H1 (cell line): ENCODE results near the gene CELF4. TPM values are rescaled to one million over a fixed set of nuclear protein-coding genes. Genes with fewer than 3 reads are reported as not detected.

Experiments used
- CTCF ChIA-PET: fragments of 300-600 bp; sonication (Branson Sonifier 250); formaldehyde crosslinking; loops from one replicate; lab custom pipeline; 2021; ENCODE audit not compliant: partially characterized antibody; lab: Charles Lee
- POLR2A ChIA-PET: fragments of 300-600 bp; sonication (Branson Sonifier 250); formaldehyde crosslinking; loops from one replicate; lab custom pipeline; 2021; ENCODE audit warnings: inconsistent platforms; ENCODE audit not compliant: partially characterized antibody; lab: Charles Lee
- DNase-seq, 2 experiments: peaks; one replicate each; pipeline versions ENCODE4 v3.0.0 to v3.0.0-alpha.2; 2010 to 2022; ENCODE audit warnings: low spot score in 2 of 2, low read depth in 1 of 2, mixed read lengths in 1 of 2
- FAIRE-seq: peaks from 2 replicates; lab custom pipeline; 2011; peaks lifted over from hg19 to GRCh38; lab: Jason Lieb, UNC
- H2AFZ ChIP-seq: 2 replicates; pipeline ENCODE4 v1.8.1; 2012; ENCODE audit warnings: low read length, inconsistent platforms
- H2AK5ac ChIP-seq: 2 replicates; pipeline ENCODE4 v1.6.1; 2013; ENCODE audit warnings: low read depth, low read length
- H2BK120ac ChIP-seq: replicated peaks from 2 replicates; pipeline ENCODE3; 2013; ENCODE audit warnings: low read depth, low read length, inconsistent platforms
- H2BK12ac ChIP-seq: 2 replicates; pipeline ENCODE4 v1.6.1; 2013; ENCODE audit warnings: low read depth, low read length
- H2BK15ac ChIP-seq: 2 replicates; pipeline ENCODE4 v1.6.1; 2013; ENCODE audit warnings: low read length
- H2BK20ac ChIP-seq: 2 replicates; pipeline ENCODE4 v1.6.1; 2013; ENCODE audit warnings: low read length
- H2BK5ac ChIP-seq: 2 replicates; pipeline ENCODE4 v1.6.1; 2013; ENCODE audit warnings: low read depth, low read length
- H3K14ac ChIP-seq: 2 replicates; pipeline ENCODE4 v1.6.1; 2013; ENCODE audit warnings: inconsistent platforms; ENCODE audit not compliant: insufficient read length
- H3K18ac ChIP-seq: 2 replicates; pipeline ENCODE4 v1.6.1; 2013; ENCODE audit warnings: low read length; ENCODE audit errors: extremely low read depth
- H3K23ac ChIP-seq: 2 replicates; pipeline ENCODE4 v1.6.1; 2013; ENCODE audit warnings: inconsistent platforms; ENCODE audit not compliant: insufficient read length
- H3K23me2 ChIP-seq: 2 replicates; pipeline ENCODE4 v1.6.1; 2013; ENCODE audit warnings: low read depth, low read length
- H3K27ac ChIP-seq: 2 replicates; pipeline ENCODE4 v1.6.1; 2011; ENCODE audit warnings: low read depth, low read length, inconsistent platforms
- H3K27me3 ChIP-seq, 4 experiments: replicated peaks in 1 of 4; 1 replicate in 1 of 4; 2 replicates in 3 of 4; pipeline versions ENCODE4 v1.6.1 to v1.8.1; 2011 to 2013; ENCODE audit warnings: low read length in 3 of 4, mild to moderate bottlenecking in 3 of 4, inconsistent platforms in 2 of 4, mixed read lengths in 2 of 4, moderate library complexity in 1 of 4; ENCODE audit not compliant: control insufficient read depth in 3 of 4, insufficient read depth in 3 of 4; ENCODE audit errors: extremely low read depth in 1 of 4
- H3K36me3 ChIP-seq, 4 experiments: 2 replicates each; pipeline versions ENCODE4 v1.6.1 to v1.8.1; 2011 to 2013; ENCODE audit warnings: mild to moderate bottlenecking in 4 of 4, low read length in 3 of 4, moderate library complexity in 2 of 4, control low read depth in 1 of 4, inconsistent platforms in 1 of 4; ENCODE audit not compliant: insufficient read depth in 4 of 4, control insufficient read depth in 2 of 4
- H3K4ac ChIP-seq: replicated peaks from 2 replicates; pipeline ENCODE3; 2013; ENCODE audit warnings: low read length, low read depth, mixed read lengths, inconsistent platforms; ENCODE audit not compliant: insufficient read length
- H3K4me1 ChIP-seq, 4 experiments: replicated peaks in 1 of 4; 1 replicate in 1 of 4; 2 replicates in 3 of 4; pipeline versions ENCODE4 v1.6.1 to v1.8.1; 2011 to 2013; ENCODE audit warnings: low read length in 3 of 4, inconsistent platforms in 2 of 4, mixed read lengths in 1 of 4; ENCODE audit not compliant: insufficient read depth in 4 of 4, control insufficient read depth in 3 of 4
- H3K4me2 ChIP-seq, 2 experiments: 2 replicates each; pipeline versions ENCODE4 v1.6.1 to v1.8.1; 2011 to 2013; ENCODE audit warnings: low read depth in 2 of 2, low read length in 2 of 2, control low read depth in 1 of 2, inconsistent platforms in 1 of 2, mild to moderate bottlenecking in 1 of 2; ENCODE audit not compliant: insufficient read depth in 1 of 2
- H3K4me3 ChIP-seq, 4 experiments: fragments of 200-600, 300-600 bp in 1 of 4; sonication (generic), shearing (Covaris generic), sonication (Bioruptor Twin) in 1 of 4; 2 replicates each; pipeline versions ENCODE4 v1.5.1 to v1.8.1; 2011 to 2016; ENCODE audit warnings: low read length in 4 of 4, low read depth in 3 of 4, control low read depth in 2 of 4, inconsistent platforms in 2 of 4, mild to moderate bottlenecking in 2 of 4, mixed read lengths in 1 of 4, moderate library complexity in 1 of 4; ENCODE audit not compliant: insufficient read depth in 2 of 4; ENCODE audit errors: extremely low read depth in 1 of 4
- H3K56ac ChIP-seq: replicated peaks from 2 replicates; pipeline ENCODE3; 2013; ENCODE audit warnings: low read depth, mild to moderate bottlenecking, mixed read lengths, low read length, inconsistent platforms; ENCODE audit not compliant: insufficient read length
- H3K79me1 ChIP-seq: 2 replicates; pipeline ENCODE4 v1.6.1; 2013; ENCODE audit warnings: low read depth, low read length, control low read depth
- H3K79me2 ChIP-seq, 2 experiments: 2 replicates each; pipeline versions ENCODE4 v1.6.1 to v1.8.1; 2012 to 2013; ENCODE audit warnings: low read length in 2 of 2, mild to moderate bottlenecking in 2 of 2, inconsistent platforms in 1 of 2; ENCODE audit not compliant: insufficient read depth in 2 of 2, control insufficient read depth in 1 of 2
- H3K9ac ChIP-seq, 4 experiments: replicated peaks in 1 of 4; 1 replicate in 1 of 4; 2 replicates in 3 of 4; pipeline versions ENCODE4 v1.6.1 to v1.8.1; 2011 to 2013; ENCODE audit warnings: low read depth in 3 of 4, low read length in 3 of 4, control low read depth in 2 of 4, mild to moderate bottlenecking in 2 of 4, moderate library complexity in 2 of 4, inconsistent platforms in 1 of 4; ENCODE audit errors: extremely low read depth in 1 of 4
- H3K9me3 ChIP-seq, 2 experiments: 2 replicates each; pipeline versions ENCODE4 v1.6.1 to v1.8.1; 2012 to 2013; ENCODE audit warnings: mild to moderate bottlenecking in 2 of 2, moderate library complexity in 2 of 2, control low read depth in 1 of 2, inconsistent platforms in 1 of 2, low read depth in 1 of 2, low read length in 1 of 2, mixed read lengths in 1 of 2; ENCODE audit not compliant: insufficient read depth in 2 of 2
- H4K20me1 ChIP-seq, 2 experiments: replicated peaks in 1 of 2; 2 replicates each; pipeline versions ENCODE3 to v1.8.1; 2011 to 2013; ENCODE audit warnings: inconsistent platforms in 2 of 2, low read length in 2 of 2, mild to moderate bottlenecking in 1 of 2; ENCODE audit not compliant: insufficient read depth in 2 of 2, control insufficient read depth in 1 of 2
- H4K5ac ChIP-seq: 2 replicates; pipeline ENCODE4 v1.6.1; 2013; ENCODE audit warnings: low read length, low read depth, mixed read lengths, inconsistent platforms; ENCODE audit not compliant: insufficient read length
- H4K8ac ChIP-seq: 2 replicates; pipeline ENCODE4 v1.8.0; 2013; ENCODE audit warnings: mild to moderate bottlenecking, moderate library complexity, low read length, inconsistent platforms; ENCODE audit not compliant: insufficient read depth; ENCODE audit errors: extremely low read depth
- H4K91ac ChIP-seq: replicated peaks from 2 replicates; pipeline ENCODE3; 2013; ENCODE audit warnings: low read length, mixed read lengths, inconsistent platforms; ENCODE audit not compliant: insufficient read length
- BACH1 ChIP-seq: IDR thresholded peaks from 2 replicates; pipeline ENCODE4 v1.6.1; 2012; ENCODE audit warnings: low read length, improper control_type of control experiment
- BCL11A ChIP-seq, 2 experiments: IDR thresholded peaks; one replicate each; pipeline ENCODE4 v1.6.1; 2011; ENCODE audit warnings: low read depth in 2 of 2, low read length in 2 of 2, mild to moderate bottlenecking in 2 of 2
- CBX8 ChIP-seq: fragments of 300-800, 300-1000 bp; sonication (generic); IDR thresholded peaks from 2 replicates; pipeline ENCODE4 v1.7.1; 2016; ENCODE audit warnings: low read depth, low read length, borderline replicate concordance
- CEBPB ChIP-seq: IDR thresholded peaks from 2 replicates; pipeline ENCODE4 v1.6.1; 2012; ENCODE audit warnings: low read depth, low read length
- CHD1 ChIP-seq: IDR thresholded peaks from 2 replicates; pipeline ENCODE4 v1.6.1; 2012; ENCODE audit warnings: low read depth, low read length, improper control_type of control experiment
- CTBP2 ChIP-seq: IDR thresholded peaks from 2 replicates; pipeline ENCODE4 v1.7.0; 2011; ENCODE audit warnings: borderline replicate concordance, mild to moderate bottlenecking, moderate library complexity, mixed read lengths, low read length; ENCODE audit not compliant: insufficient read depth, insufficient read length
- EZH2 ChIP-seq: fragments of 200-600 bp; sonication (generic); IDR thresholded peaks from 2 replicates; pipeline ENCODE4 v1.7.1; 2012; ENCODE audit warnings: low read depth, mild to moderate bottlenecking, moderate library complexity, low read length, inconsistent platforms; ENCODE audit not compliant: severe bottlenecking
- FOSL1 ChIP-seq: IDR thresholded peaks from 2 replicates; pipeline ENCODE4 v1.6.1; 2011; ENCODE audit warnings: mild to moderate bottlenecking, low read depth, low read length, moderate library complexity; ENCODE audit not compliant: insufficient read depth
- JUN ChIP-seq: IDR thresholded peaks from 2 replicates; pipeline ENCODE4 v1.6.1; 2011; ENCODE audit warnings: low read depth, mild to moderate bottlenecking, improper control_type of control experiment, low read length
- JUND ChIP-seq: IDR thresholded peaks from 2 replicates; pipeline ENCODE4 v1.6.1; 2011; ENCODE audit warnings: mild to moderate bottlenecking, improper control_type of control experiment, low read length
- PHF8 ChIP-seq: fragments of 200-600 bp; sonication (generic); conservative IDR thresholded peaks from 2 replicates; pipeline ENCODE4 v1.7.1; 2012; ENCODE audit warnings: low read depth, mild to moderate bottlenecking, inconsistent platforms, low read length, moderate library complexity
- SP1 ChIP-seq: IDR thresholded peaks from 2 replicates; pipeline ENCODE4 v1.6.1; 2011; ENCODE audit warnings: low read depth, low read length
- SRF ChIP-seq: IDR thresholded peaks from 2 replicates; pipeline ENCODE4 v1.6.1; 2011; ENCODE audit warnings: mild to moderate bottlenecking, low read depth, low read length, moderate library complexity
- TBP ChIP-seq: IDR thresholded peaks from 2 replicates; pipeline ENCODE4 v1.6.1; 2011; ENCODE audit warnings: low read depth, low read length, improper control_type of control experiment
- ZNF274 ChIP-seq: IDR thresholded peaks from 2 replicates; pipeline ENCODE4 v1.7.0; 2012; ENCODE audit warnings: low read length, borderline replicate concordance; ENCODE audit errors: extremely low read depth
- WGBS, 2 experiments: shearing (Covaris generic) in 1 of 2; methylation state at CpG; one replicate each; pipeline versions ENCODE4 v1.1.6 to v1.1.7; 2013 to 2015; ENCODE audit warnings: low lambda C conversion rate in 2 of 2, mixed read lengths in 2 of 2, inconsistent platforms in 1 of 2, low coverage in 1 of 2, missing lambda C conversion rate in 1 of 2; ENCODE audit not compliant: insufficient replicate concordance in 2 of 2, insufficient coverage in 1 of 2, insufficient read length in 1 of 2; ENCODE audit errors: extremely low coverage in 1 of 2, missing lambda C conversion rate in 1 of 2; 5-methylcytosine and 5-hydroxymethylcytosine counted together
- polyA plus RNA-seq, 7 experiments: library from polyadenylated mRNA; depleted of rRNA in 3 of 7; stranded (reverse) in 5 of 7; unstranded in 2 of 7; fragments of >200 nt in 5 of 7; fragments of 200-250 nt in 2 of 7; gene quantifications; 1 replicate in 5 of 7; 2 replicates in 1 of 7; 4 replicates in 1 of 7; pipeline versions ENCODE4 v1.2.1 to v1.2.3, GENCODE V29; 2011 to 2013; ENCODE audit warnings: missing spikeins in 2 of 7, mixed read lengths in 2 of 7
- total RNA-seq: library from RNA; stranded (reverse); fragmentation: NEBNext Ultra II Directional; extraction: Animal tissue kit (Norgen Biotek cat#: 25700); gene quantifications from 2 replicates; pipeline ENCODE4 v1.2.1, GENCODE V29; 2021

CELF4 gene
- total and polyA plus RNA-seq, 2 of the 8 experiments (the other 6 are each of a cell fraction or from before 2014, with no cell fraction given): 1.6 to 3.4 TPM

GRCh38 chr18:37544217-37544616 is 21.4 kb downstream of the CELF4 start:
- Histone ChIP-seq H3K4me3 (no peak overlapping the region), H4K8ac (no peak overlapping the region), H2AK5ac (0 out of 2 replicates have a peak overlapping the region, but pooled peaks have one; percentile 24), H3K27me3 (peaks cover 0 to 3% (median 0%) of the 10 kb centered on the region in 4 experiments; a peak in 2 of 7 replicates), H3K79me2 (no peaks in the 10 kb centered on the region), H2BK120ac (no peak overlapping the region), H4K20me1 (peaks cover 0 to 2% of the 10 kb centered on the region in 2 experiments), H3K79me1 (no peaks in the 10 kb centered on the region), H2BK12ac (no peak overlapping the region; the same call in 1 of the 2 replicates), H3K9me3 (no peaks in the 10 kb centered on the region), H3K4me1 (peaks cover 0 to 3% (median 3%) of the 10 kb centered on the region in 4 experiments), H3K56ac (no peak overlapping the region), H3K23me2 (peaks cover 2% of the 10 kb centered on the region; the same call in 1 of the 2 replicates), H3K9ac (no peak overlapping the region; a peak in 1 of 7 replicates), H2BK20ac (peak overlapping the region; percentile 34), H3K23ac (no peak overlapping the region), H4K5ac (no peak overlapping the region), H3K4me2 (no peak overlapping the region), H4K91ac (no peak overlapping the region), H2BK15ac (no peak overlapping the region), H3K18ac (no peak overlapping the region), H3K4ac (no peak overlapping the region), H2BK5ac (no peak overlapping the region), H3K36me3 (no peaks in the 10 kb centered on the region), H3K14ac (no peak overlapping the region), H2AFZ (no peak overlapping the region), H3K27ac (no peak overlapping the region)
- ChIA-PET CTCF (interaction anchor here (0.6 to 3.4 kb wide), 16 partner anchors 9 to 339 kb away, joined by 3 to 20 read pairs (median 4); no protein-coding TSS in a partner anchor), POLR2A (interaction anchor here (0.9 to 1.4 kb wide), 3 partner anchors 10 to 23 kb away, joined by 3 to 5 read pairs (median 3); no protein-coding TSS in a partner anchor)
- 82% methylated on average over 10 of the region's 10 CpGs; no CpG with 5 or more reads in 1 of the 2 experiments for WGBS, 2 experiments
- no peak for FAIRE-seq
- no peak for DNase-seq
- no peak for TF ChIP-seq CBX8
- no peak for TF ChIP-seq JUND
- TF ChIP-seq TBP: no peak
- no peak for TF ChIP-seq BCL11A (IDR thresholded peaks at IDR 0.05; ENCODE audit: low read depth in 2 of 2, low read length in 2 of 2)
- no peak for TF ChIP-seq SRF
- TF ChIP-seq CTBP2: no peak
- TF ChIP-seq CHD1: no peak
- no peak for TF ChIP-seq ZNF274
- no peak for TF ChIP-seq BACH1
- TF ChIP-seq CEBPB: no peak
- TF ChIP-seq SP1: no peak
- no peak for TF ChIP-seq EZH2
- TF ChIP-seq FOSL1: no peak
- no peak for TF ChIP-seq JUN
- no peak for TF ChIP-seq PHF8
